Adrenal gland (tissue), 5 donors: ENCODE data around the gene AMPD3.

ENCODE experiments used
- CTCF ChIP-seq, 6 experiments: fragments of 450-650 bp in 4 of 6; fragments of 200-600 bp in 2 of 6; sonication (generic) in 1 of 6; IDR thresholded peaks; 1 replicate in 5 of 6; 2 replicates in 1 of 6; pipeline versions ENCODE4 v1.5.1 to v1.8.0; 2016 to 2021; ENCODE audit warnings: antibody characterized with exemption in 6 of 6, mild to moderate bottlenecking in 2 of 6, moderate library complexity in 1 of 6
- POLR2A ChIP-seq, 2 donors: fragments of 450-650 bp; IDR thresholded peaks; one replicate each; pipeline ENCODE4 v1.6.1; 2017; ENCODE audit warnings: antibody characterized with exemption in 2 of 2, mild to moderate bottlenecking in 2 of 2, moderate library complexity in 1 of 2
- donor health status: DM: no; HTN: no; CAD: no.

GRCh38 chr11:10418259-10418949 lies 36.7 kb upstream of the AMPD3 start:
- no peak for TF ChIP-seq CTCF (IDR thresholded peaks at IDR 0.05)
- no peak for TF ChIP-seq POLR2A (IDR thresholded peaks at IDR 0.05)
